Mesodermal cell (in vitro differentiated cells): Measurements from ENCODE around the gene MRPL4.

Experiments
- H3K27ac ChIP-seq: 2 replicates; pipeline ENCODE4 v1.7.0; 2013; ENCODE audit warnings: mild to moderate bottlenecking, low read depth, low read length, moderate library complexity; ENCODE audit not compliant: severe bottlenecking
- H3K36me3 ChIP-seq: 2 replicates; pipeline ENCODE4 v1.7.1; 2013; ENCODE audit warnings: mild to moderate bottlenecking, low read length, moderate library complexity; ENCODE audit not compliant: control insufficient read depth, insufficient read depth
- H3K4me1 ChIP-seq: one replicate; pipeline ENCODE4 v1.7.1; 2013; ENCODE audit warnings: mild to moderate bottlenecking, low read length; ENCODE audit not compliant: insufficient read depth, control insufficient read depth, poor library complexity, severe bottlenecking
- H3K4me3 ChIP-seq: 2 replicates; pipeline ENCODE4 v1.7.0; 2013; ENCODE audit warnings: low read length, control low read depth, mild to moderate bottlenecking; ENCODE audit not compliant: insufficient read depth, poor library complexity, severe bottlenecking; ENCODE audit errors: extremely low read depth
- H3K9me3 ChIP-seq: 2 replicates; pipeline ENCODE4 v1.7.1; 2013; ENCODE audit warnings: mild to moderate bottlenecking, low read length, moderate library complexity; ENCODE audit not compliant: control insufficient read depth
- WGBS, 2 experiments: methylation state at CpG; one replicate each; pipeline ENCODE4 v1.1.5; 2013; ENCODE audit warnings: missing lambda C conversion rate in 2 of 2; ENCODE audit not compliant: insufficient coverage in 2 of 2; 5-methylcytosine and 5-hydroxymethylcytosine counted together

MRPL4 gene

GRCh38 chr19:10299545-10300458, 47.8 kb downstream of the MRPL4 start:
- H3K27ac ChIP-seq: no peak overlapping the region
- H3K4me1 ChIP-seq: no peaks in the 10 kb centered on the region
- H3K9me3 ChIP-seq: no peaks in the 10 kb centered on the region
- WGBS, 2 experiments: 76 to 81% methylated on average over 9 to 11 of the region's 14 CpGs
- H3K36me3 ChIP-seq: no peaks in the 10 kb centered on the region
- H3K4me3 ChIP-seq: no peak overlapping the region

GRCh38 chr19:10305139-10305806, 53.3 kb downstream of the MRPL4 start:
- H3K9me3 ChIP-seq: no peaks in the 10 kb centered on the region
- H3K4me3 ChIP-seq: no peak overlapping the region
- WGBS, 2 experiments: 95 to 96% methylated on average over 13 to 17 of the region's 17 CpGs
- peaks cover 5% of the 10 kb centered on the region for H3K4me1 ChIP-seq
- no peak overlapping the region for H3K27ac ChIP-seq
- H3K36me3 ChIP-seq: peaks cover 11% of the 10 kb centered on the region

- Histone ChIP-seq H3K4me3 (no peak overlapping the region), H3K36me3 (peaks cover 14% of the 10 kb centered on the region), H3K4me1 (peaks cover 5% of the 10 kb centered on the region), H3K27ac (no peak overlapping the region), H3K9me3 (no peaks in the 10 kb centered on the region)
- WGBS, 2 experiments: 100% methylated on average over 1 of the region's 5 CpGs; no CpG with 5 or more reads in 1 of the 2 experiments
Measured at GRCh38 chr19:10306327-10306726, 54.3 kb downstream of the MRPL4 start.

GRCh38 chr19:10309423-10309822, 57.4 kb downstream of the MRPL4 start, which contains the start of gene ZGLP1:
Gene ZGLP1, minus strand, starts transcription at chr19:10309815.
- Histone ChIP-seq H3K27ac (no peak within 1 kb of the TSS), H3K36me3 (peaks cover 20% of the 10 kb centered on the region), H3K9me3 (no peaks in the 10 kb centered on the region), H3K4me3 (no peak within 1 kb of the TSS), H3K4me1 (peaks cover 5% of the 10 kb centered on the region)
- WGBS, 2 experiments: 93 to 94% methylated on average over 21 to 22 of the region's 24 CpGs
